SK-N-SH (cell line): ENCODE measurements around the gene HTT. TPM values are rescaled to one million over a fixed set of nuclear protein-coding genes. Genes with fewer than 3 reads are reported as not detected.

ENCODE experiments used
- CTCF ChIA-PET: fragments of 300-600, 350-600 bp; formaldehyde crosslinking; extraction: SDS; loops from one replicate; lab custom pipeline; 2021; lab: Yijun Ruan, JAX
- POLR2A ChIA-PET: fragments of 350-600 bp; sonication (Branson Sonifier 250); formaldehyde crosslinking; extraction: SDS; loops from one replicate; lab custom pipeline; 2020; ENCODE audit warnings: antibody characterized with exemption, inconsistent platforms; lab: Yijun Ruan, JAX
- DNase-seq: peaks from one replicate; pipeline ENCODE4 v3.0.0; 2012
- H2AFZ ChIP-seq: fragments of 200-600 bp; sonication (generic); 2 replicates; pipeline ENCODE4 v1.8.1; 2016; ENCODE audit warnings: antibody characterized with exemption, mild to moderate bottlenecking, low read depth
- H3F3A ChIP-seq: fragments of 200-600 bp; sonication (generic); replicated peaks from 2 replicates; pipeline ENCODE3; 2016; ENCODE audit warnings: antibody characterized with exemption, mild to moderate bottlenecking; ENCODE audit not compliant: insufficient read depth
- H3K27ac ChIP-seq, 2 experiments: fragments of 200-500 bp in 1 of 2; fragments of 200-600 bp in 1 of 2; sonication (Bioruptor generic) in 1 of 2; sonication (generic), shearing (Covaris generic) in 1 of 2; 2 replicates each; pipeline versions ENCODE4 v1.5.1 to v1.6.1; 2014 to 2016; ENCODE audit warnings: low read depth in 2 of 2, inconsistent platforms in 1 of 2, low read length in 1 of 2, mild to moderate bottlenecking in 1 of 2, mixed read lengths in 1 of 2
- H3K27me3 ChIP-seq: fragments of 200-600 bp; sonication (generic), shearing (Covaris generic); 2 replicates; pipeline ENCODE4 v1.6.1; 2016; ENCODE audit warnings: mixed run types; ENCODE audit not compliant: insufficient read depth
- H3K36me3 ChIP-seq, 2 experiments: fragments of 200-500 bp in 1 of 2; fragments of 200-600 bp in 1 of 2; sonication (Bioruptor generic) in 1 of 2; sonication (generic) in 1 of 2; replicated peaks in 1 of 2; 2 replicates each; pipeline versions ENCODE3 to v1.5.1; 2014 to 2016; ENCODE audit warnings: low read length in 1 of 2, mild to moderate bottlenecking in 1 of 2; ENCODE audit not compliant: insufficient read depth in 2 of 2, control insufficient read depth in 1 of 2
- H3K4me1 ChIP-seq, 2 experiments: fragments of 200-500 bp in 1 of 2; fragments of 200-600 bp in 1 of 2; sonication (Bioruptor generic) in 1 of 2; sonication (generic), shearing (Covaris generic) in 1 of 2; 2 replicates each; pipeline versions ENCODE4 v1.5.1 to v1.6.1; 2014 to 2016; ENCODE audit warnings: low read depth in 1 of 2, low read length in 1 of 2, mixed run types in 1 of 2; ENCODE audit not compliant: insufficient read depth in 2 of 2, control insufficient read depth in 1 of 2
- H3K4me2 ChIP-seq: fragments of 200-600 bp; sonication (generic), shearing (Covaris generic); 2 replicates; pipeline ENCODE4 v1.6.1; 2017; ENCODE audit warnings: mixed run types
- H3K4me3 ChIP-seq, 2 experiments: fragments of 200-500 bp in 1 of 2; fragments of 200-600 bp in 1 of 2; sonication (Bioruptor generic) in 1 of 2; sonication (generic), shearing (Covaris generic) in 1 of 2; 2 replicates each; pipeline versions ENCODE4 v1.5.1 to v1.8.1; 2014 to 2016; ENCODE audit warnings: low read depth in 2 of 2, inconsistent platforms in 1 of 2, low read length in 1 of 2, mild to moderate bottlenecking in 1 of 2, mixed read lengths in 1 of 2, moderate library complexity in 1 of 2
- H3K79me2 ChIP-seq: fragments of 200-600 bp; sonication (generic); 2 replicates; pipeline ENCODE4 v1.8.1; 2017; ENCODE audit warnings: mild to moderate bottlenecking; ENCODE audit not compliant: insufficient read depth
- H3K9ac ChIP-seq: fragments of 200-600 bp; sonication (generic); 2 replicates; pipeline ENCODE4 v1.6.1; 2017; ENCODE audit warnings: mixed run types
- H3K9me2 ChIP-seq: fragments of 200-600 bp; sonication (generic); 2 replicates; pipeline ENCODE4 v1.6.1; 2017; ENCODE audit warnings: mixed run types
- H3K9me3 ChIP-seq: fragments of 200-600 bp; sonication (generic); 2 replicates; pipeline ENCODE4 v1.6.1; 2017; ENCODE audit warnings: mixed run types, mild to moderate bottlenecking, moderate library complexity
- H4K20me1 ChIP-seq: fragments of 200-600 bp; sonication (generic); 2 replicates; pipeline ENCODE4 v1.6.1; 2017; ENCODE audit warnings: mild to moderate bottlenecking, mixed run types; ENCODE audit not compliant: insufficient read depth
- CHD2 ChIP-seq: fragments of 150-350 bp; IDR thresholded peaks from 2 replicates; pipeline ENCODE4 v1.6.1; 2018; ENCODE audit warnings: low read length; ENCODE audit not compliant: partially characterized antibody
- CTCF ChIP-seq: fragments of 200-600 bp; sonication (generic); IDR thresholded peaks from 2 replicates; pipeline ENCODE4 v1.6.1; 2017; ENCODE audit warnings: antibody characterized with exemption, mild to moderate bottlenecking, moderate library complexity
- EP300 ChIP-seq, 2 experiments: IDR thresholded peaks; 2 replicates each; pipeline versions ENCODE4 v1.4.0 to v1.6.1; 2012; ENCODE audit warnings: borderline replicate concordance in 1 of 2, low read depth in 1 of 2, low read length in 1 of 2
- EZH2phosphoT487 ChIP-seq: fragments of 200-600 bp; sonication (generic); IDR thresholded peaks from 2 replicates; pipeline ENCODE4 v1.6.1; 2017; ENCODE audit warnings: low read depth, mixed run types, mild to moderate bottlenecking, antibody characterized with exemption, moderate library complexity, borderline replicate concordance
- FOXM1 ChIP-seq: IDR thresholded peaks from 2 replicates; pipeline ENCODE4 v1.4.0; 2012; ENCODE audit warnings: low read depth, mild to moderate bottlenecking
- IRF3 ChIP-seq: fragments of 150-350 bp; IDR thresholded peaks from 2 replicates; pipeline ENCODE4 v1.6.1; 2016; ENCODE audit warnings: mild to moderate bottlenecking, low read depth, low read length
- MXI1 ChIP-seq: IDR thresholded peaks from 2 replicates; pipeline ENCODE4 v1.6.1; 2012; ENCODE audit warnings: mild to moderate bottlenecking, low read depth, low read length, improper control_type of control experiment
- NFIC ChIP-seq: IDR thresholded peaks from 2 replicates; pipeline ENCODE4 v1.4.0; 2012; ENCODE audit warnings: borderline replicate concordance
- RCOR1 ChIP-seq: fragments of 150-350 bp; IDR thresholded peaks from 2 replicates; pipeline ENCODE4 v1.6.1; 2017; ENCODE audit warnings: antibody characterized with exemption, low read length
- REST ChIP-seq: IDR thresholded peaks from 2 replicates; pipeline ENCODE4 v1.6.1; 2012; ENCODE audit warnings: mild to moderate bottlenecking, low read depth, low read length, moderate library complexity
- RXRA ChIP-seq: IDR thresholded peaks from 2 replicates; pipeline ENCODE4 v1.4.0; 2012; ENCODE audit warnings: low read depth, mild to moderate bottlenecking, borderline replicate concordance
- TAF1 ChIP-seq: IDR thresholded peaks from 2 replicates; pipeline ENCODE4 v1.6.1; 2012; ENCODE audit warnings: low read depth, mild to moderate bottlenecking, low read length, moderate library complexity, borderline replicate concordance
- TEAD4 ChIP-seq: IDR thresholded peaks from 2 replicates; pipeline ENCODE4 v1.4.0; 2012; ENCODE audit warnings: mild to moderate bottlenecking, borderline replicate concordance; ENCODE audit not compliant: insufficient read depth
- ZBTB33 ChIP-seq: IDR thresholded peaks from 2 replicates; pipeline ENCODE4 v1.4.0; 2012; ENCODE audit warnings: low read depth, borderline replicate concordance
- WGBS: methylation state at CpG from one replicate; pipeline ENCODE4 v1.1.6; 2017; ENCODE audit warnings: low lambda C conversion rate; 5-methylcytosine and 5-hydroxymethylcytosine counted together
- polyA plus RNA-seq, 3 experiments: library from polyadenylated mRNA; depleted of rRNA; stranded (reverse); fragments of >200 nt; gene quantifications; 2 replicates each; pipeline ENCODE4 v1.2.3, GENCODE V29; 2012

The HTT gene
- polyA plus RNA-seq, 1 of the 3 experiments (the other 2 are of a cell fraction), result 11.3 TPM

GRCh38 chr4:3184725-3185124 is 110.2 kb downstream of the HTT start (continued):
- TF ChIP-seq ZBTB33 (no peak), TAF1 (no peak), NFIC (no peak)

GRCh38 chr4:3186609-3187008 is 112.1 kb downstream of the HTT start:
- H3K9me2 ChIP-seq, result no peaks in the 10 kb centered on the region
- ChIA-PET POLR2A (no interaction called here), CTCF (interaction anchor here (1.5 kb wide), 1 partner anchor 8 kb away, joined by 3 read pairs; no protein-coding TSS in a partner anchor)
- no peaks in the 10 kb centered on the region for H3K27me3 ChIP-seq
- no peaks in the 10 kb centered on the region for H3F3A ChIP-seq
- no peak overlapping the region for H3K9ac ChIP-seq
- no peaks in the 10 kb centered on the region for H3K79me2 ChIP-seq
- no peaks in the 10 kb centered on the region for H4K20me1 ChIP-seq
- no peak overlapping the region for H2AFZ ChIP-seq
- no peaks in the 10 kb centered on the region for H3K9me3 ChIP-seq
- H3K4me3 ChIP-seq, result no peak overlapping the region
- H3K4me2 ChIP-seq, result no peak overlapping the region
- peaks cover 40 to 47% of the 10 kb centered on the region in 2 experiments for H3K36me3 ChIP-seq
- H3K4me1 ChIP-seq, result no peaks in the 10 kb centered on the region; a peak in 1 of 4 replicates
- 90% methylated on average over 11 of the region's 11 CpGs for WGBS
- TF ChIP-seq EP300 (IDR thresholded peaks at IDR 0.05; ENCODE audit: borderline replicate concordance in 1 of 2, low read depth in 1 of 2, low read length in 1 of 2) (no peak), IRF3 (no peak), CTCF (no peak), RXRA (no peak), TEAD4 (no peak), RCOR1 (no peak), EZH2phosphoT487 (no peak), MXI1 (no peak), CHD2 (no peak), REST (no peak), ZBTB33 (no peak), FOXM1 (no peak)
- no peak for DNase-seq
- H3K27ac ChIP-seq, result no peak overlapping the region
